Caki2 (cell line): ENCODE measurements around the gene GPR4. TPM values are rescaled to one million over a fixed set of nuclear protein-coding genes. Genes with fewer than 3 reads are reported as not detected.

Source experiments
- DNase-seq: peaks from one replicate; pipeline ENCODE4 v3.0.0-alpha.2; 2015; ENCODE audit warnings: low read depth
- in situ Hi-C: cut with HindIII; loops from 2 replicates; pipeline ENCODE4 v1.10.0; 2016; ENCODE audit warnings: low sequenced_read_pairs, low pct_unique_long_range_greater_than_20kb, mixed read lengths
- total RNA-seq: library from RNA; depleted of rRNA; stranded (reverse); fragments of >200 nt; shearing (Covaris generic); gene quantifications from 2 replicates; pipeline ENCODE4 v1.2.3, GENCODE V29; 2014; ENCODE audit warnings: low replicate concordance; rRNA removed

The GPR4 gene
- total RNA-seq, 1 experiment from 2014 or later: not detected

DNA sequence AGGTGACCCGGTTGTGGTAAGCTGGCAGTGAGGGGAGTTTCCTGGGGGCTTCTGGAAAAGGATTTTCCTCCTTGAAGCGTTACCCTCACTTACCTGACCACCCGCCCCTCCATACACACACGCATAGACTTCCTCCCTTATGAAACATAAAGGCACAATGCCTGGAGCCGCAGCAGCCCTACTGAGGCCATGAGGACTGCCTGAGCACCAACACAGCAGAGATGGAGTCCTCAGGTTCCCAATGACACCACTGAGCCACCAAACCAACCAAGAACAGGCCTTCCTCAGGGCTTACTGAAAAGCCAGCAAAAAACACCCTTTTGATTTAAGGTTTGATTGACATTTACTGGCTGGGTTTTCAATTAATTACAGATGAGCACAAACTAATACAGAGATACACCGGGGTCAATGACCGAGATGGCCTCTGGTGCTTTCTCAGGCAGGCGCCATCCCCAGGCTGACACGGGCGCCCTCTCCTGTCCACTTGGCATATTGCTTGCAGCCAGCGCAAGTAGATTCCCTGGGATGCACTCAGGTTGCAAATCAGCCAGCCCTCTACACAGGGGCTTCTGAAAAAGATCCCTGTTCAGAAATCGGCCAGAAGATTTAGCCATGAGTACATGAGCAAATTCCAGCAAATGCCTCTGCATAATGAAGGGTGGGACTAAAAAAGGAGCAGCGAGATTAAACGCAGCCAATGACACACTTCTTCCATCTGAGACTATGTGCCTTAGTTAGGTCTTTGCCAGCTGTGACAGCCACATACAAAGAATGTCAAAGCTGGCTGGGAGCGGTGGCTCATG lies 32.2 kb downstream of the GPR4 start:
- in situ Hi-C loops: no loop called here
- peak; percentile 47 for DNase-seq

DNA sequence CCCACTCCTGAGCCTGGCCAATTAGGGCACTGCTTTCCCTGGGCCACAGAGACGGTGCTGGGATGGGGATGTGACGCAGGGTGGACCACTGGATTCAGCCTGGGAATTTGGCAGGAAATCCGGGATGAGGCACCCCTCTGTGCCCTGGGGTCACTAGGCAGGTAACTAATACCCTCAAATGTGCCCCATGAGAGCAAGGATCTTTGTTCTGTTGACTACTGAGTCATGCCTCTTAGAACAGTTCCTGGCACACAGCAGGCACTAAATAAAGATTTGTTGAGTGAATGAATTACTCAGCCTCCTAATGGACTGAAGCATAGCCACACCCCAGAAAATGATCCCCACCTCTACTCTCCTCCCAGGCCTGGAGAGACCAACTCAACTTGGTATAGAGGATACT lies 33.3 kb downstream of the GPR4 start:
- DNase-seq: peak; percentile 70
- in situ Hi-C loops: no loop called here

DNA sequence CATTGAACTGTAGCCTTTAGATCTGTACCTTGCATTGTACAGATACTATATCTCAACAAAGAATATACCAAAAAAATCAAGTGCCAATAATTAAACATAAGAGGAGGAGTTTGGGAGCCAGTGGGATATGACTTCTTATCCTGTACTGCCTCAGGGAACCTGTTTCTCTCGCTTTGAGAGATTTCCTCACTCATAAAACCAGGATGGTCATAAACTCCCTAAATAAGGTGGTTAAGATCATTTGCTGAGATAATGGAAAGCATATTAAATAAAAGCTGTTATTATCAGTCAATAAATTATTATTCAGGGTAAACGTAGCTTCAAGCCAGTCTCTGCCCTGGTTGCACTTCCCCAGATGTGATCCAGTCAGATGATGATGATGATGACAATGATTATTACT lies 34.4 kb downstream of the GPR4 start:
- in situ Hi-C loops: no loop called here
- no peak for DNase-seq

DNA sequence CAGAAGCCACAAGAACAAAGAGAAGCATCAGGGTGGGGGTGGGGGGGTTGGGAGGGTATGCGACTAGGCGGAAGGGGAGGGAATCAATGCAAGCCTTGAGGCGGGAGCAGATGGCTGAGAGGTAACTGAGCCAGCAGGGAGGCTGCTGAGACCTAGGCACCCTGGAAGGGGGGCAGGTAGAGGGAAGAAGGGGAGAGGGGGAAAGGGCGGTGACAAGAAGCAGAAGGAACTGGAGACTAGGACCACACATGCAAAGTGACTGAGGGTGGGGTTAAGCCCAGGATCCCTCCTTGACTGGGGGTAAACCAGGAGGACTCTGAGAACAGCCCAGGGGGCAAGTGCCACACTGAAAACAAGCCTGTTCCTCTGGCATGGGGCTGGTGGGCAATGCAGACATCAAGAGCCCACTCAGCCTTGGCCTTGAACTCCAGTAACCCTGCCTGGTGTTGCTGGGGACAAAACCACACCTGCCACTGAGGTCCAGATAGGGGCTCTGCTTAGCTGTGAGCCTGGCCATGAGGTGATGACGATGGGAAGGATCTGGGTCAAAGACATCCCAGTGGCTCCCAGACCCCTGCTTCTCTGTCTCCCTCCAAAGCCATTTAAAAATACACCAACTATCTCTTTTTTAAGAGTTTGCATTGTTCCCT lies 37.8 kb downstream of the GPR4 start:
- in situ Hi-C loops: no loop called here
- DNase-seq: no peak

DNA sequence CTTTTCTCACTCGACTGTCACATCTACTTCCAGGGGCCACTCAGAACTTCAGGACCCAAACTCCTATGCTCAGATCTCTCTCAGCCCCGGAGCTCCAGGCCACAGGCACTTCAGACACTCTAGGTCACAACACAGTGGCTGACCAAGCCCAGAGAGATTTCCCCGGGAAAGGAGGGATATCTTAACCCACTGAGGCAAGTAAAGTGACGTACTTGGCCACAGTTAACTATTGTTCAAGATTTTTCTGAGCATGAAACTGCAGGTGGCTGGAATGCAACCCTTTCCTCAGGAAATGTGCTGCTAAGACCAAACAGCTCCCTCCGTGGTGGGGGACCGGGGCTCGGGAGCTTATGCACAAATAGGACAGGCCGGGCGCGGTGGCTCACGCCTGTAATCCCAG lies 41.3 kb downstream of the GPR4 start:
- DNase-seq: no peak
- in situ Hi-C loops: no loop called here

DNA sequence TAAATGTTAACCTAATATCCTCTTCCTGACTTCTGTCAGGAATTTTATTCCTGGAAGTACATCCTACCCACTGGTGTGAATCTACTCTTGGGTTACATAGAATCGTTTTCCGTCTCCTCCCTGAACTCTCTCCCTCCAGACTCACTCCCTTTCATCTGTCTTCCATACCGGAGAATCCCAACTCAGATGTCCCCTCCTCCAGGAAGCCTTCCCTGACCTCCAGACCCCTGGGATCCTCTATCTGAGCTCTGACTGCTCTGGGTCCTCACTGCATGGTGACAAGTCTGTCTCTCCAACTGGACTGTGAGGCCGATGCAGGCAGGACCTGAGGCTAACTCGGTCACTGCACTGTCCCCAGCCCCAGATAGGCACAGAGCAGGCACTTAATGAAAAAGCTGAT lies 42.0 kb downstream of the GPR4 start:
- no peak for DNase-seq

DNA sequence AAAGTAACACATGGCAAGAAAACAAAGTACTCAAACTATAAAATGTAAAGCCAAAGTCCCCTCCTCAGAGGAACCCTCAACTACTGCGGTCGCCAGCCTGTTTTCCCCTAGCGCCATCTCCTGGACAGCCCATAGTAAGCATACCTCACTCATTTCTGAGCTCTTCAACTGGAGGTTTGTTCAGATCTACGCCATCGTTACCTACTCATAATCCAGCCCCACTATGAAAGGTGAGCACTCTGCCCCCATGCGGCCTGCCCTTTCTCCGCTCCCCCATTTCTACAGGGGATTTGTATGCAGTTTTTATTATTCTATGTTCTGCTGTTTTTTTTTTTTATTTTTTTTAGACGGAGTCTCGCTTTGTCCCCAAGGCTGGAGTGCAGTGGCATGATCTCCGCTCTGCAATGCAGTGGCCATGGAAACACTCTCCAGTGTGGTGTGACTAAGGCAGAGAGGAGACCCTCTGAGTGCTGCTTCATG lies 43.6 kb downstream of the GPR4 start:
- no peak for DNase-seq
- in situ Hi-C loops: no loop called here

More for the DNA sequence above, 42.0 kb downstream of the GPR4 start:
- in situ Hi-C loops: no loop called here

DNA sequence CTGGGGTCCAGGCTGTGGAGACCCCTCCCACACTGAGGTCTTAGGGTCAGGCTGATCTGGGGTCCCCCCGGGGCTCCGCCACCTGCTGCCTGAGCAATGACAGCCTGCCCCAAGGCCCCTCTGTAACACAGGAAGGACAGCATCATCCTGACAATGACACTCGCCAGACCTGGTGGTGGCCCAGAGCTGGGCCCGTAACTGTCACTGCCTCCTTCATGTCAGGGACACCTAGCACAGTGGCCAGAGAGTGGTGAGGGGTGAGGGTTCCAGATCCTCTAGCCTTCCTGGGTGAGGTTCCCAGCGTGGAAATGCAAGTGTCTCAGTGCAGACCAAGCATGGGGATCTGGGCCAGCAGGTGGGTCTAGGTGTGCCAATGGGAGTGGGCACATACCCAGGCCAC lies 45.2 kb downstream of the GPR4 start:
- in situ Hi-C loops: no loop called here
- DNase-seq: no peak

DNA sequence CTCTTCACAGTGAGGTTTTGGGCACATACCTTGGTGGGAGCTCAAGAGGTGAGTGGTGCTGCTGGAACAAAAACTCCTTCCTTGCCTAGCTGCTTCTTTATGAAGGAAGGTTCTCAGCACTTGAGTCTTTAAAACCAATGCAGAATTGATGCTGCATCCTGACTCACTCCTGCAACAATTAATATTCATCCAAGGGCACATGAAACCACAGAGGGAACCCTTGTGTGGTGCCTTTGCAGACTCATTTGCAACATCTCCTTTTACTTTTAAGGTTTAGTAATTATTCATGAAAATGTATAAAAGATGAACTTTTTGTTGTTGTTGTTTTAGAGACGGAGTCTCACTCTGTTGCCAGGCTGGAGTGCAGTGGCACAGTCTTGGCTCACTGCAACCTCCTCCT lies 47.5 kb downstream of the GPR4 start:
- in situ Hi-C loops: no loop called here
- no peak for DNase-seq

DNA sequence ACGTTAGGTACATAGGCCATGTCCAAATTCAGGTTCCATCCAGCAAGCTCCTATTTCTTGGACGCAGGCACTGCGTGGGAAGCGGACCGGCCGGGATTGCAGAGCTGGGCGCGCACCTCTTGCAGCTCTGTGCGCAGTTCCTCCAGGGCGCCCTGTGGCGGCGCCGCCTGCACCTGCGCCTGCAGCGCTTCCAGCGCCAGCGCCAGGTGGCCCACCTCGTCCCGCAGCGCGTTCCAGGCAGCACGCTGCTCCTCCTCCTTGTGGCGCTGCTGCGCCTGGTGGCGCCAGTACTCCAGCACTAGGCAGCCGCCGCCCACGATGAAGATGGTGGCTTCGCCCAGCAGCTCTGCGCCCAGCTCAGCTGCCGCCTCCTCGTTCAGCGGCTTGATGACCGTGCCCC lies 48.5 kb downstream of the GPR4 start:
- in situ Hi-C loops: no loop called here
- no peak for DNase-seq

DNA sequence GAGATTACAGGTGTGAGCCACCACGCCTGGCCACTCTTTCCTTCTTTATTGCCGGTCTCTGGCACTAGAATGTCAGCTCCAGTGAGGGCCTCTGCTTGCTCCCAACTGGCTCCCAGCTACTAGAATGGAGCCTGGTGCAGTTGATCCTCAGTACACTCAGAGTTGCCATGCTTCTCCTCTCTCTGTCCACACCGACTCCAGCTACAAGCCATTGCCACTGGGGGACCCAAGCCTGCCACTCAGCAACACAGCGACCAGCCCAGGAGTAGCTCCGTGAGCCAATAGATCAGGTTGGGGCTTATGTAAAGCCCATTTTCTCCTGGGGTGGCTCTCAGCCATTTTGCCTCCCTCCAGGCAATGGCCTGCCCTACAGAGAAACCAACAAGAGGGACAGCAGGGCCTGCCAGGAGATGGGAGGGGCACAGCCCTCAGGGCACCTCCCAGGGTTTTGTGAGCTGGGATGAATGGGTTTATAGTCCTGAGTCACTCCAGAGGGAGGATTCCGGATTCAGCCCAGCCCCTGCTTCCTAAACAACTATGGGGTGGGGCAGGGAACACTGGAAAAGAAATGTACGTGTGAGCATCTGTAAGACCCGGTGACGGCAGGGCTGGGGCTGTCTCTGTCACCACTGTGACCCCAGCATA lies 53.9 kb downstream of the GPR4 start:
- in situ Hi-C loops: no loop called here
- peak; percentile 54 for DNase-seq

DNA sequence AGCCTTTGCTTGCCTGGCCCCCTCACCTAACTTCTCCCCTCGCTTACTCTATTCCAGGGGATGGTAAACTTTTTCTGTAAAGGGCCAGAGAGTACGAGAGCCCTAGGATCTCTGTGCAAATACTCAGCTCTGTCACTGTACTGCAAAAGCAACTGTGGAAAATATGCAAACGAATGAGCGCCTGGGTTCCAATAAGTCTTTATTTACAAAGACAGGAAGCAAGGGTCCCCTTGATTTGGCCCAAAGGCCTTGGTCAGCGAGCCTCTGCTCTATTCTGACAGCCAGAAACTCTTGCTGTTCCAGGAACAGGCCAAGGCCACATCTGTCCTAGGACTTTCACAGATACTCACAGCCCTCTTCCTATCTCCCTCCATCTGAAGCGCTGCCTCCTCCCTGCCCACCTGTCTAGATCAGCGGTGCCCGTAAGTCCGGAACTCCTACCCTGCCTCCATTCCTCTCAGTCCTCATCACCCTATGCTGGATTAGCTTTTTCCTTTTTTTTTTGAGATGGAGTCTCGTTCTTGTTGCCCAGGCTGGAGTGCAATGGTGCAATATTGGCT lies 54.7 kb downstream of the GPR4 start:
- in situ Hi-C loops: no loop called here
- no peak for DNase-seq

DNA sequence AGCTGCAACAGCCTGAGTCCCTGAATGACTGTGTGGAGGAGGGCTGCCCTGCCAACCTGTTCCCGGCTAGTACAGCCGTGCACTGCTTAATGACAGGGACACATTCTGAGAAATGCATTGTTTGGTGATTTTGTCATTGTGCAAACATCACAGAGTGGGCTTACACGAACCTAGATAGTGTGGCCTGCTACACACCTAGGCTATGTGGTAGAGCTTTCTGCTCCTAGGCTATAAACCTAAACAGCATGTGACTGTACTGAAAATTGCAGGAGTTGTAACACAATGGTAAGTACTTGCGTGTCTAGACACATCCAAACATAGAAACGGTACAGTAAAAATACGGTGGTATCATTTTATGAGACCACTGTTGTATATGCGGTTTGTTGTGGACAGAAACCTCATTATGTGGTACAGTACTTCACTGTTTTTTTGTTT lies 59.8 kb downstream of the GPR4 start:
- in situ Hi-C loops: no loop called here
- DNase-seq: no peak

Other genes starting within 250 kb of the GPR4 start
- gene ERCC2, start 231.6 kb downstream of the GPR4 start, total RNA-seq: 22.9 and 32.9 TPM in 2 replicates
- gene PPP1R13L, start 197.1 kb downstream of the GPR4 start, total RNA-seq: 10.1 and 30.6 TPM in 2 replicates
- 32.3 and 33.2 TPM in 2 replicates for gene POLR1G, start 195.6 kb downstream of the GPR4 start, total RNA-seq
- 120 and 165 TPM in 2 replicates for gene ERCC1, start 178.3 kb downstream of the GPR4 start, total RNA-seq
- 2.5 and 3.2 TPM in 2 replicates for gene FOSB, start 134.2 kb downstream of the GPR4 start, total RNA-seq
- gene RTN2, start 105.2 kb downstream of the GPR4 start, total RNA-seq: 15.1 and 18.0 TPM in 2 replicates
- gene PPM1N, start 103.8 kb downstream of the GPR4 start, total RNA-seq: 35.2 and 37.5 TPM in 2 replicates
- 98.9 and 123 TPM in 2 replicates for gene VASP, start 94.7 kb downstream of the GPR4 start, total RNA-seq
- 9.4 and 14.1 TPM in 2 replicates for gene OPA3, start 17.4 kb downstream of the GPR4 start, total RNA-seq
- 36.2 and 59.8 TPM in 2 replicates for gene EML2, start 37.2 kb upstream of the GPR4 start, total RNA-seq
- gene GIPR, start 66.0 kb upstream of the GPR4 start, total RNA-seq: 0.44 TPM in 1 of 2 replicates, not detected in the other
- 578 and 718 TPM in 2 replicates for gene SNRPD2, start 89.7 kb upstream of the GPR4 start, total RNA-seq
- 31.2 and 35.6 TPM in 2 replicates for gene QPCTL, start 90.5 kb upstream of the GPR4 start, total RNA-seq
- gene FBXO46, start 128.7 kb upstream of the GPR4 start, total RNA-seq: 21.0 and 22.0 TPM in 2 replicates
- gene MEIOSIN, start 131.2 kb upstream of the GPR4 start, total RNA-seq: 0.35 TPM in 1 of 2 replicates, not detected in the other
- gene SIX5, start 167.0 kb upstream of the GPR4 start, total RNA-seq: 14.3 and 15.2 TPM in 2 replicates
- gene DMPK, start 180.3 kb upstream of the GPR4 start, total RNA-seq: 4.8 and 9.1 TPM in 2 replicates
- gene DMWD, start 190.6 kb upstream of the GPR4 start, total RNA-seq: 22.3 and 25.6 TPM in 2 replicates
- gene RSPH6A, start 213.1 kb upstream of the GPR4 start, total RNA-seq: not detected in 2 replicates